HepG2 (cell line): ENCODE results near the gene SEPHS2. TPM values are rescaled to one million over a fixed set of nuclear protein-coding genes. Genes with fewer than 3 reads are reported as not detected.
A peak's percentile ranks its signal among the peaks of the same experiment; 100 is the strongest.

Experiments
- ARID2 ChIP-seq: sonication (generic); formaldehyde crosslinking; IDR thresholded peaks from 2 replicates; pipeline ENCODE4 v1.8.1; 2022; ENCODE audit warnings: mild to moderate bottlenecking, missing genetic modification reagents, borderline replicate concordance
- KLF15 ChIP-seq: sonication (generic); formaldehyde crosslinking; IDR thresholded peaks from 2 replicates; pipeline ENCODE4 v1.8.1; 2023; ENCODE audit warnings: borderline replicate concordance, mild to moderate bottlenecking, inconsistent platforms, missing genetic modification reagents, mixed read lengths
- MED1 ChIP-seq: sonication (generic); formaldehyde crosslinking; IDR thresholded peaks from 2 replicates; pipeline ENCODE4 v1.4.0; 2020; ENCODE audit warnings: missing genetic modification reagents
- PTBP1 ChIP-seq: fragments of 200-400 bp; formaldehyde crosslinking; IDR thresholded peaks from 2 replicates; pipeline ENCODE4 v1.6.1; 2018; ENCODE audit warnings: low read length, low read depth; ENCODE audit not compliant: poor library complexity, severe bottlenecking
- RCOR2 ChIP-seq: IDR thresholded peaks from 2 replicates; pipeline ENCODE4 v1.6.1; 2016; ENCODE audit warnings: missing biosample characterization, missing genetic modification reagents
- SETDB1 ChIP-seq: sonication (generic); formaldehyde crosslinking; IDR thresholded peaks from 2 replicates; pipeline ENCODE4 v1.5.1; 2020; ENCODE audit warnings: missing genetic modification reagents, mild to moderate bottlenecking, borderline replicate concordance
- SSRP1 ChIP-seq: IDR thresholded peaks from 2 replicates; pipeline ENCODE4 v1.6.1; 2016; ENCODE audit warnings: control low read depth
- ZNF12 ChIP-seq: sonication (generic); formaldehyde crosslinking; IDR thresholded peaks from 2 replicates; pipeline ENCODE4 v1.5.0; 2020; ENCODE audit warnings: missing genetic modification reagents
- ZNF780A ChIP-seq: sonication (generic); formaldehyde crosslinking; IDR thresholded peaks from 2 replicates; pipeline ENCODE4 v1.8.0; 2022; ENCODE audit warnings: mild to moderate bottlenecking, missing genetic modification reagents, moderate library complexity
- ZNF782 ChIP-seq: sonication (generic); formaldehyde crosslinking; IDR thresholded peaks from 2 replicates; pipeline ENCODE4 v1.4.0; 2020; ENCODE audit warnings: missing genetic modification reagents, mild to moderate bottlenecking, borderline replicate concordance
- polyA plus RNA-seq, 8 experiments: library from polyadenylated mRNA; depleted of rRNA in 3 of 8; stranded (reverse) in 7 of 8; unstranded in 1 of 8; fragments of >200 nt; fragmentation: Illumina TruSeq in 4 of 8; extraction: Trizol in 4 of 8; gene quantifications; 2 replicates each; pipeline versions ENCODE4 v1.2.1 to v1.2.3, GENCODE V29; 2011 to 2016; ENCODE audit warnings: low read depth in 4 of 8, missing spikeins in 1 of 8, mixed read lengths in 1 of 8; ENCODE audit not compliant: insufficient read depth in 1 of 8
- total RNA-seq, 5 experiments: library from RNA; depleted of rRNA; stranded (reverse); fragments of >200 nt; fragmentation: Illumina TruSeq; extraction: Trizol; gene quantifications; 2 replicates each; pipeline ENCODE4 v1.2.3, GENCODE V29; 2016; ENCODE audit warnings: low read depth in 1 of 5
- TF ChIP-seq, protein P1 (sequence below): sonication (generic); formaldehyde crosslinking; conservative IDR thresholded peaks from 2 replicates; pipeline ENCODE4 v1.4.0; 2020; ENCODE audit warnings: missing genetic modification reagents
- TF ChIP-seq, protein P2 (sequence below): sonication (generic); formaldehyde crosslinking; IDR thresholded peaks from 2 replicates; pipeline ENCODE4 v1.4.0; 2020; ENCODE audit warnings: mild to moderate bottlenecking, missing genetic modification reagents
- TF ChIP-seq, protein P3 (sequence below): sonication (generic); formaldehyde crosslinking; IDR thresholded peaks from 2 replicates; pipeline ENCODE4 v1.5.1; 2020; ENCODE audit warnings: mild to moderate bottlenecking, missing genetic modification reagents, borderline replicate concordance

SEPHS2 gene
- total and polyA plus RNA-seq, 2 of the 13 experiments (the other 11 are each of a cell fraction or from before 2014, with no cell fraction given): 20.7 to 127 TPM

DNA sequence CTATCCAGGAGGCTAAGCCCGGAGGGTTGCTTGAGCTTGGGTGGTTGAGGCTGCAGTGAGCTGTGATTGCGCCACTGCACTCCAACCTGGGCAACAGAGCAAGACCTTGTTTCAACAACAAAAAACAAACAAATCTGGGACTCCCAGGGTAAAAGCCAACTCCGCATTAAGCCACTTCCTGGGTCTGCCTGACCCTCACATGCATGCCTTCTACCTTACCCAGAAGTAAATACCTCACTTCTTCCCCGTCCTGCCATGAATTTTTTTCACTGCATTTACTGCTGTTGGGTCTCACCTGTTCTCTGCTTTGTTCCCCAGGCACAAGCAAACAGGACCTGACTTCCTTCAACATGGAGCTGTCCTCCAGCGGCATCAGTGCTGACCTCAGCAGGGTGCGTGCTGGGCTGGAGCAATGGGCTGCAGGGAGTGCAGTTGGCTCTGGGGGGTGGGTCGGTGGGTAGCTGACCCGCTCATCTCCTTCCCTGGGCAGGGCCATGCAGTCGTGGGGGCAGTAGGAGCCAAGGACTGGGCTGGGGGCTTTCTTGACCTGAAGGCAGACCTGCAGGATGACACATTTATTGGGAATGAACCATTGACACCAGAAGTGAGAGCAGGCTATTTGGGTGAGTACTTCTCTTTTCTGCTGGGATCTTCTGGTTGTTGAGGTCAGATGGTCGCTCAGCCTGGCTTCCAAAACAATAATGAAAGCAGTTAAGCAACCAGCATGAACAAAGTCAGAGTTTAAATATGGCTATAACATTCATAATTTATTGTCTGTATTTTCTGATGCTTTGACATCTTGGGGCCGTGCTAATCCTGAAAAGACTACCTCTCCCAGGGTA lies 43.3 kb upstream of the SEPHS2 start (continued):
- TF ChIP-seq, protein P1, sequence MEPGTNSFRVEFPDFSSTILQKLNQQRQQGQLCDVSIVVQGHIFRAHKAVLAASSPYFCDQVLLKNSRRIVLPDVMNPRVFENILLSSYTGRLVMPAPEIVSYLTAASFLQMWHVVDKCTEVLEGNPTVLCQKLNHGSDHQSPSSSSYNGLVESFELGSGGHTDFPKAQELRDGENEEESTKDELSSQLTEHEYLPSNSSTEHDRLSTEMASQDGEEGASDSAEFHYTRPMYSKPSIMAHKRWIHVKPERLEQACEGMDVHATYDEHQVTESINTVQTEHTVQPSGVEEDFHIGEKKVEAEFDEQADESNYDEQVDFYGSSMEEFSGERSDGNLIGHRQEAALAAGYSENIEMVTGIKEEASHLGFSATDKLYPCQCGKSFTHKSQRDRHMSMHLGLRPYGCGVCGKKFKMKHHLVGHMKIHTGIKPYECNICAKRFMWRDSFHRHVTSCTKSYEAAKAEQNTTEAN: peak; percentile 63
- TF ChIP-seq SETDB1 (CRISPR knock-in tag) (no peak), ARID2 (CRISPR knock-in tag) (no peak), ZNF12 (no peak), PTBP1 (no peak), ZNF780A (CRISPR knock-in tag) (no peak), MED1 (CRISPR knock-in tag) (peak; percentile 84), SSRP1 (CRISPR knock-in tag) (no peak), KLF15 (CRISPR knock-in tag) (no peak), RCOR2 (CRISPR knock-in tag) (peak; percentile 96), ZNF782 (CRISPR knock-in tag) (no peak)
- TF ChIP-seq, protein P2, sequence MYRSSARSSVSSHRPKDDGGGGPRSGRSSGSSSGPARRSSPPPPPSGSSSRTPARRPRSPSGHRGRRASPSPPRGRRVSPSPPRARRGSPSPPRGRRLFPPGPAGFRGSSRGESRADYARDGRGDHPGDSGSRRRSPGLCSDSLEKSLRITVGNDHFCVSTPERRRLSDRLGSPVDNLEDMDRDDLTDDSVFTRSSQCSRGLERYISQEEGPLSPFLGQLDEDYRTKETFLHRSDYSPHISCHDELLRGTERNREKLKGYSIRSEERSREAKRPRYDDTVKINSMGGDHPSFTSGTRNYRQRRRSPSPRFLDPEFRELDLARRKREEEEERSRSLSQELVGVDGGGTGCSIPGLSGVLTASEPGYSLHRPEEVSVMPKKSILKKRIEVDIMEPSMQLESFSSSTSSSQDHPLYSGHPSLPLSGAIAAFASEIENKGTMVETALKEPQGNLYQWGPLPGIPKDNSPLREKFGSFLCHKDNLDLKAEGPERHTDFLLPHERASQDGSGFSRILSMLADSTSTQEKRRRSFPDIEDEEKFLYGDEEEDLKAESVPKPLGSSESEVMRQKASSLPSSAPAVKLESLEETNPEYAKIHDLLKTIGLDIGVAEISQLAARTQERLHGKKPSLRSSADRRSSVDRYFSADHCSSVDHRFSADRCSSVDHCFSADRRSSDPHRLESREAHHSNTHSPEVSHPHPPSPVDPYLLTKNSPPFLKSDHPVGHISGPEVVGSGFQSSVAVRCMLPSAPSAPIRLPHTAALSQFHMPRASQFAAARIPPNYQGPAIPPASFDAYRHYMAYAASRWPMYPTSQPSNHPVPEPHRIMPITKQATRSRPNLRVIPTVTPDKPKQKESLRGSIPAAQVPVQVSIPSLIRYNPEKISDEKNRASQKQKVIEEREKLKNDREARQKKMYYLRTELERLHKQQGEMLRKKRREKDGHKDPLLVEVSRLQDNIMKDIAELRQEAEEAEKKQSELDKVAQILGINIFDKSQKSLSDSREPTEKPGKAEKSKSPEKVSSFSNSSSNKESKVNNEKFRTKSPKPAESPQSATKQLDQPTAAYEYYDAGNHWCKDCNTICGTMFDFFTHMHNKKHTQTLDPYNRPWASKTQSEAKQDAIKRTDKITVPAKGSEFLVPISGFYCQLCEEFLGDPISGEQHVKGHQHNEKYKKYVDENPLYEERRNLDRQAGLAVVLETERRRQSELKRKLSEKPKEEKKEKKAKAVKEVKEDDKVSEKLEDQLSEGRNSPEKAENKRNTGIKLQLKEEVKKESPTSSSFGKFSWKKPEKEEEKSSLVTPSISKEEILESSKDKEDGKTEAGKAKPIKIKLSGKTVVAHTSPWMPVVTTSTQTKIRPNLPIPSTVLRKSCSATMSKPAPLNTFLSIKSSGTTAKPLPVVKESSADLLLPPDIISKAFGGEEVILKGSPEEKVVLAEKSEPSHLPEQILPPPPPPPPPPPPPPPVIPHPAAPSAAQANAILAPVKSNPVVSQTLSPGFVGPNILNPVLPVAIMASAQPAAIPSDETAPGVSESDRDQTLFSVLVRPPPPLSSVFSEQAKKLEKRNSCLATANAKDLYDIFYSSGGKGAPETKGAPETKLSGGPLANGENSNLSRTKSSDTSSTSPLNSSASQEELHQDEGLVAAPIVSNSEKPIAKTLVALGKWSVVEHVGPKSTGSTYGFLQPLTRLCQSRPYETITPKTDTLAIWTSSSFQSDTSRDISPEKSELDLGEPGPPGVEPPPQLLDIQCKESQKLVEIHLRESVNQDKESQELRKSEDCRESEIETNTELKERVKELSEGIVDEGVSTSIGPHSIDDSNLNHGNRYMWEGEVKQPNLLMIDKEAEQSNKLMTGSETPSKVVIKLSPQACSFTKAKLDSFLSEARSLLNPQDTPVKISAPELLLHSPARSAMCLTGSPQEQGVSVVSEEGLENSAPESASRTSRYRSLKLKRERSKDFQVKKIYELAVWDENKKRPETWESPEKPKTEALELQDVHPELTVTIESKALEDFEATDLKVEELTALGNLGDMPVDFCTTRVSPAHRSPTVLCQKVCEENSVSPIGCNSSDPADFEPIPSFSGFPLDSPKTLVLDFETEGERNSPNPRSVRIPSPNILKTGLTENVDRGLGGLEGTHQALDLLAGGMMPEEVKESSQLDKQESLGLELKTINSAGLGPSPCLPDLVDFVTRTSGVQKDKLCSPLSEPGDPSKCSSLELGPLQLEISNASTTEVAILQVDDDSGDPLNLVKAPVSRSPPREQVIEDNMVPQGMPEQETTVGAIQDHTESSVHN (CRISPR knock-in tag): no peak
- TF ChIP-seq, protein P3, sequence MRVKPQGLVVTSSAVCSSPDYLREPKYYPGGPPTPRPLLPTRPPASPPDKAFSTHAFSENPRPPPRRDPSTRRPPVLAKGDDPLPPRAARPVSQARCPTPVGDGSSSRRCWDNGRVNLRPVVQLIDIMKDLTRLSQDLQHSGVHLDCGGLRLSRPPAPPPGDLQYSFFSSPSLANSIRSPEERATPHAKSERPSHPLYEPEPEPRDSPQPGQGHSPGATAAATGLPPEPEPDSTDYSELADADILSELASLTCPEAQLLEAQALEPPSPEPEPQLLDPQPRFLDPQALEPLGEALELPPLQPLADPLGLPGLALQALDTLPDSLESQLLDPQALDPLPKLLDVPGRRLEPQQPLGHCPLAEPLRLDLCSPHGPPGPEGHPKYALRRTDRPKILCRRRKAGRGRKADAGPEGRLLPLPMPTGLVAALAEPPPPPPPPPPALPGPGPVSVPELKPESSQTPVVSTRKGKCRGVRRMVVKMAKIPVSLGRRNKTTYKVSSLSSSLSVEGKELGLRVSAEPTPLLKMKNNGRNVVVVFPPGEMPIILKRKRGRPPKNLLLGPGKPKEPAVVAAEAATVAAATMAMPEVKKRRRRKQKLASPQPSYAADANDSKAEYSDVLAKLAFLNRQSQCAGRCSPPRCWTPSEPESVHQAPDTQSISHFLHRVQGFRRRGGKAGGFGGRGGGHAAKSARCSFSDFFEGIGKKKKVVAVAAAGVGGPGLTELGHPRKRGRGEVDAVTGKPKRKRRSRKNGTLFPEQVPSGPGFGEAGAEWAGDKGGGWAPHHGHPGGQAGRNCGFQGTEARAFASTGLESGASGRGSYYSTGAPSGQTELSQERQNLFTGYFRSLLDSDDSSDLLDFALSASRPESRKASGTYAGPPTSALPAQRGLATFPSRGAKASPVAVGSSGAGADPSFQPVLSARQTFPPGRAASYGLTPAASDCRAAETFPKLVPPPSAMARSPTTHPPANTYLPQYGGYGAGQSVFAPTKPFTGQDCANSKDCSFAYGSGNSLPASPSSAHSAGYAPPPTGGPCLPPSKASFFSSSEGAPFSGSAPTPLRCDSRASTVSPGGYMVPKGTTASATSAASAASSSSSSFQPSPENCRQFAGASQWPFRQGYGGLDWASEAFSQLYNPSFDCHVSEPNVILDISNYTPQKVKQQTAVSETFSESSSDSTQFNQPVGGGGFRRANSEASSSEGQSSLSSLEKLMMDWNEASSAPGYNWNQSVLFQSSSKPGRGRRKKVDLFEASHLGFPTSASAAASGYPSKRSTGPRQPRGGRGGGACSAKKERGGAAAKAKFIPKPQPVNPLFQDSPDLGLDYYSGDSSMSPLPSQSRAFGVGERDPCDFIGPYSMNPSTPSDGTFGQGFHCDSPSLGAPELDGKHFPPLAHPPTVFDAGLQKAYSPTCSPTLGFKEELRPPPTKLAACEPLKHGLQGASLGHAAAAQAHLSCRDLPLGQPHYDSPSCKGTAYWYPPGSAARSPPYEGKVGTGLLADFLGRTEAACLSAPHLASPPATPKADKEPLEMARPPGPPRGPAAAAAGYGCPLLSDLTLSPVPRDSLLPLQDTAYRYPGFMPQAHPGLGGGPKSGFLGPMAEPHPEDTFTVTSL (CRISPR knock-in tag): peak; percentile 48; the same call in 1 of the 2 replicates
